VCaP (cell line): ENCODE measurements around the gene TMEM120A.

Source experiments
- H3K27ac ChIP-seq: fragments of 450-650 bp; 2 replicates; pipeline ENCODE4 v1.5.1; 2017
- TF ChIP-seq, protein P1 (sequence below): fragments of 450-650 bp; conservative IDR thresholded peaks from 2 replicates; pipeline ENCODE4 v1.5.1; 2017; ENCODE audit warnings: mild to moderate bottlenecking, moderate library complexity

TMEM120A gene

GRCh38 chr7:75982306-75983064 is 11.9 kb downstream of the TMEM120A start:
- TF ChIP-seq, protein P1, sequence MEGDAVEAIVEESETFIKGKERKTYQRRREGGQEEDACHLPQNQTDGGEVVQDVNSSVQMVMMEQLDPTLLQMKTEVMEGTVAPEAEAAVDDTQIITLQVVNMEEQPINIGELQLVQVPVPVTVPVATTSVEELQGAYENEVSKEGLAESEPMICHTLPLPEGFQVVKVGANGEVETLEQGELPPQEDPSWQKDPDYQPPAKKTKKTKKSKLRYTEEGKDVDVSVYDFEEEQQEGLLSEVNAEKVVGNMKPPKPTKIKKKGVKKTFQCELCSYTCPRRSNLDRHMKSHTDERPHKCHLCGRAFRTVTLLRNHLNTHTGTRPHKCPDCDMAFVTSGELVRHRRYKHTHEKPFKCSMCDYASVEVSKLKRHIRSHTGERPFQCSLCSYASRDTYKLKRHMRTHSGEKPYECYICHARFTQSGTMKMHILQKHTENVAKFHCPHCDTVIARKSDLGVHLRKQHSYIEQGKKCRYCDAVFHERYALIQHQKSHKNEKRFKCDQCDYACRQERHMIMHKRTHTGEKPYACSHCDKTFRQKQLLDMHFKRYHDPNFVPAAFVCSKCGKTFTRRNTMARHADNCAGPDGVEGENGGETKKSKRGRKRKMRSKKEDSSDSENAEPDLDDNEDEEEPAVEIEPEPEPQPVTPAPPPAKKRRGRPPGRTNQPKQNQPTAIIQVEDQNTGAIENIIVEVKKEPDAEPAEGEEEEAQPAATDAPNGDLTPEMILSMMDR, result no peak
- H3K27ac ChIP-seq, result no peak overlapping the region

- no peak overlapping the region for H3K27ac ChIP-seq
- TF ChIP-seq, protein P1, result no peak
Observed at GRCh38 chr7:75981453-75982305, 12.7 kb downstream of the TMEM120A start.

DNA sequence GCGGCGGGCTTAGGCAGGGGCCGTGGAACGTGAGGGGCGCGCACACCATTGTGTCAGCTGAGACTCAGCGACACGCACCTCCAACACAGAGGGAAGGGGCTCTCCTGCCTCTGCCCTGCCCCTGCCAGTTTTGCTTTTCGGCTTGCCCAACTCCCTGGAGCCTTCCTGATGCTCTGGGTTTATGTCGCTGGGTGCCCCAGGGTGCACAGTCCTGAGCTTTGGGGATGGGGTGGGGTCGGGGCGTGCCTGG is 13.3 kb downstream of the TMEM120A start:
- H3K27ac ChIP-seq, result no peak overlapping the region
- TF ChIP-seq, protein P1, result no peak

DNA sequence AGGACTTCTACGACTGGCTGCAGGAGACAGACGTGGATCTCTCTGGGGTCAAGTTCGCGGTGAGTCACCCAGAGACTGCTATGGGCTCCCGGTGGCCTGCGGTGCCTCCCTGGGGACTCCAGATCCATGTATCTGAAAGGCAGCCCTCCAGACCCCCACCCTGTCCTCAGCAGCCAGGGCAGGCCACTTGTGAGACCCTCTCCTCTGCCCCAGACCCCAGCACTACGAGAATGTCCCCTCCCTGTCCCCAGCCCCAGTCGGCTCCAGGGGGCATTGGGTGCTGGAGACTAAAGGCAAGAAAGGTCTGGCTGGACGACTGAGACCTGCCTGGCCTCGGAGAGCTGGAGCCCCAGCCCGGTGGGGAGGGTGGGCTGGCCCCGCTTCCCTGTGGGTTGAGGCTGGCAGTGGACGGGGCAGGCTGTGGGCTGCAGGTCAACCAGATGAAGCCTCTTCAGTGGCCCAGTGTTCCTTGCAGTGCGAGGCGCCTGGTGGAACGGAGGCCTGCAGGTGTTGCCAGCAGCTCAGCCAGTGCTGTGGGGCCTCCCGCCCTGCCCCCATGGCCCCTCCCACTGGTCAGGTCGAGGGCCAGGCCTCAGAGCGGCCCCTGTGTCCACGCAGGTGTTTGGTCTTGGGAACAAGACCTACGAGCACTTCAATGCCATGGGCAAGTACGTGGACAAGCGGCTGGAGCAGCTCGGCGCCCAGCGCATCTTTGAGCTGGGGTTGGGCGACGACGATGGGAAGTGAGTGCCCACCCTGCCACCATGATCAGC is 13.8 kb downstream of the TMEM120A start:
- TF ChIP-seq, protein P1, result no peak
- H3K27ac ChIP-seq, result no peak overlapping the region

- no peak overlapping the region for H3K27ac ChIP-seq
- TF ChIP-seq, protein P1, result no peak
Observed at GRCh38 chr7:75979759-75980429, 14.5 kb downstream of the TMEM120A start.

- H3K27ac ChIP-seq, result no peak overlapping the region
- TF ChIP-seq, protein P1, result no peak
Observed at GRCh38 chr7:75977743-75978142, 16.7 kb downstream of the TMEM120A start.
